Fibroblast of the conjunctiva (primary cell): ENCODE measurements around the gene TYW5.

Experiments
- DNase-seq: peaks from one replicate; pipeline ENCODE4 v3.0.0-alpha.2; 2010; ENCODE audit warnings: low read depth

TYW5 gene

DNA sequence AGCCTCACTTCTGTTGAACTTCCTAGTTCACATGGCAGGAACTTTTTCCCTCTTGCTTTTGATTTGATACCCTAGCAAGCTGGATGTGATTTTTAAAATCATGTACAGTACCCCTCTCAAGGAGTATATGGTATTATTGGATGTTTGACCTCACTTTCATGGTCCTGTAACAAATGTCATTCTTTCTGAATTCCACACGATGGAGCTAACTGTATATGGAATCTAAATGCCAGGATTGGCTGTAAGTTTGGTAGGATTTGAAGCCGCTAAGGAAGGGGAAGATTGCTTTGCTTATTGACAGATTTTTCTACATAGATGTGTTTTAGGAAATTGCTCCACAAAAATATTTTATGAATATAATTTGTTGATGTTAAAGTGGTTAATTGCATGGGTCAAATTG lies 18.4 kb upstream of the TYW5 start:
- DNase-seq = peak; percentile 55

DNA sequence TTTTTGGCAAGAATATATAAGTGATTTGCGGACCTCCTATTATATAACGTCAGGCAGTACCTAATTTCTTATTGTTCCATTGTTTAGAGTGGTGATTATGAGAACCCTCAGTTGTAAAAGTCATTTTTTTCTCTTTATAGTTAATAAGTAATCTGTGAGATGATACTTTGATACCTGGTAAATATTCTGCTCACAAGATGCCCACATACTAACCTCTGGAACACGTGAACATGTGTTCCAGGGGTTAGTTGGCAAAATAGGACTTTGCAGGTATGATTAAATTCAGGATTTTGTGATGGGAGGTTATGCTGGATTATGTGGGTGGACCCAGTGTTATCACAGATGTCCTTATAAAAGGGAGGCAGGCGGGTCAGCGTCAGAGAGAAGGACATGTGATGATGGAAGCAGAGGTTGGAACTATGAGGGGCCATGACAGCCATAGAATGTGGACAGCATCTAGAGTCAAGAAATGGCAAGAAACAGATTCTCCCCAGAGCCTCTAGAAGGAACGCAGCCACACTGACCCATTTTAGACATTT lies 16.9 kb upstream of the TYW5 start:
- DNase-seq = no peak

DNA sequence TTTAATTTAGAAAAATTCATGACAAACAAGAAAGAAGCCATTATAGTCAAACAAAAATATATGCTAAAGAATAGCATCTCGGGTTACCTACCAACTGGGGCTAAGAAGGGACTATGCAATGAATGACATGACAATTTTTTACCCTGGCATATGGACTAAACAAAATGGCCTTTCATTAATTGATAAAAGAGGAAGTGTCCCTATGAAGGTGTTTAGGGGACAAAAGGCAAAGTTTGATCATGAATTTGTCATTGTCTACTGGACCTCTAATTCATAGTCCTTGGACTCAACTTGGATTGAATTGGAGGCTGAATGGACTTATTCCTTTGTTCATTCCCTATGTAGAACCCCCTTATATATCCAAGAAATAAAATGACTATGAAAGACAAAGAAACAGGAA lies 12.8 kb upstream of the TYW5 start:
- DNase-seq = no peak

DNA sequence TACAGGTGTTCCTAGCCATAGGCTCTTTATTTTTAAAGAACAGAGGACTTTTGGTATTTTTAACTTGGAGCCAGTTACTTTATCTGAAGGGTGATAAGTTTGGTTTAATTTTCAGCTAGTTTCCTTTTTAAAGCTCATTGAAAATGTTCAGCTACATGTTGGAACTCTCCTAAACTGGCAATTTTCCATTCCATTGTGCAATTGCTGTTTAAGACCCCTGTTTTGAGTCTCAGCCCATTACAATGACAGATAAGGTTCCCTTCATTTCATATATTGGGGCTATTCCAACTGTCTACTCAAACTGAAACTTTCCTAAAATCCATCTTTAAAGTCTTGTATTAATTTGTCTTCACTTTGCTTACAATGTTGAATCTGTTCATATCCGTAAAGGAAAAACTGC lies 11.7 kb upstream of the TYW5 start:
- DNase-seq = no peak

DNA sequence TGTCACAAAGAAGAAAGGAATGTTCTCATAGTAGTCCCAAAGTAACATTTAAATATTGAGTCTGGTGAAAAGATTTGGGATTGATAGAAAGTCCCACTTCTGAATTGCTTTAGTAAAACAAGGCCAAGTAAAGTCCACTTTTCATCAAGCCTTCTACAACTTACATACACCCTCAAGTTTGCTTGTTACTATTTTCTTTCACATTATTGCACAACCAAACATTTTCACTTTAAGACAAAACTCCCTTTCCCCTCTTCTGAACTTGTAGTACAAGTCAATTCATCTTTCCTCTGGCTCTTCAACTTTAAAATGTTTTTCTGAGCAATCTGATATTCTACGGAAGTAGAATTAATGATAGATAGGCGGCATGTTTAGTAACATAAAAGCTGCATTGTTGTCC lies 11.1 kb upstream of the TYW5 start:
- no peak for DNase-seq

DNA sequence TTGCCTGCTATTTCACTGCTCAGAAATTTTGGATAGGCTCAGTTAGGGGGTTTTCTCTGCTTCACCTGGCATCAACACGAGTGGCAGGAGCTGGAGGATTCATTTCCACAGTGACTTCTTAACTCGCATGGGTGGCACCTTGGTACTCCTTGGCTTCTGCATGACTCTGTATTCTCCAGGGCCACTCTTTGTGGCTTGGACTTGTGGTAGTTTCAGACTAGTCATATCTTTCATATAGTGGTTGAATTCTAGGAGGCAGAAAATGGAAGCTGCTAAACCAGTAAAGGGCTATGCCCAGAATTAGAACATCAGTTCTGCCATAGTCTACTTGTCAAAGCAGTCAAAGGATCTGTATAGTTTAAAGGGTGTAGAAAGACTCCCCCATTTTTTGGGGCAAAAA lies 6.9 kb upstream of the TYW5 start:
- no peak for DNase-seq

DNA sequence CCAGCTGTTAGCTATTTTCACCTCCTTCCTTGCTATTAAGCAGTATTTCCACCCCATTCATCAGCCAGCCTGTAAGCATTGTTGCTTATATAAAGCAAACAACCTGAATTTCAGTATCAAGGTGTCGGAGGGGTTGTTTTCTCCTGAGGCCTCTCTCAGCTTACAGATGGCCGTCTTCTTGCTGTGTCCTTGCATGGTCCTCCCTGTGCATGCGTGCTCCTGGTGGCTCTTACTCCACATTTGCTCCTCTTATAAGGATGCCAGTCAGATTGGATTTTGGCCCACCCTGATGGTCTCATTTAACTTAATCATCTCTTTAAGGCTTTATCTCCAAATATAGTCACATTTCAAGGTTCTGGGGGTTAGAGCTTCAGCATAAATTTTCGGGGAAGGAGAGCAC lies 2.7 kb upstream of the TYW5 start:
- no peak for DNase-seq

DNA sequence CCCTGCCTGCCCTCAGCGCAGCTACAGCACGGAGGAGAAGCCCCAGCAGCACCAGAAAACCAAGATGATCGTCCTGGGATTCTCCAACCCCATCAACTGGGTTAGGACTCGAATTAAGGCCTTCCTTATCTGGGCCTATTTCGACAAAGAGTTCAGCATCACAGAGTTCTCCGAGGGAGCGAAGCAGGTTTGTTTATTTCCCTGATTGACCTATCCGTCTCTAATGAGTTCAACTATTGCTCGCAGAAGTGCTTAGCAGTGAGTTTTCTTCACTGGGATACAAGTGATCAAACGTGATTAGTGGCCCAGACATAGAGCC lies 730 bp upstream of the TYW5 start:
- DNase-seq = no peak

DNA sequence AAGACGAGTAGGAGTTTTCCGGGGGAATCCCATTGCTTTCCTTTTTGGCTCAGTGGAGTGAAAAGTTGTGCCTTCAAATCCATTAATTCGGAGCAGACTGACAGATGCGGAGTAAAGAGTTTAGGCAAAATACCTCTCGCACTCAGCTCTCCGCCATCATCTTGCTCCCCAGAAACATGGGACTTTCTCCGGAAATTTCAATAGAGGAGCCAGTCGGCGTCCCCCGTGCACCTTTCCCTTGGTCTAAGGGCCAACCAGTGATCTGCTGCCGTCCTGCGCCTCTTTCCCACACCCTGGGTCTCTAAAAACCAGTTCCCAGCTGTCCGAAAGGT lies 318 bp downstream of the TYW5 start:
- DNase-seq = no peak

DNA sequence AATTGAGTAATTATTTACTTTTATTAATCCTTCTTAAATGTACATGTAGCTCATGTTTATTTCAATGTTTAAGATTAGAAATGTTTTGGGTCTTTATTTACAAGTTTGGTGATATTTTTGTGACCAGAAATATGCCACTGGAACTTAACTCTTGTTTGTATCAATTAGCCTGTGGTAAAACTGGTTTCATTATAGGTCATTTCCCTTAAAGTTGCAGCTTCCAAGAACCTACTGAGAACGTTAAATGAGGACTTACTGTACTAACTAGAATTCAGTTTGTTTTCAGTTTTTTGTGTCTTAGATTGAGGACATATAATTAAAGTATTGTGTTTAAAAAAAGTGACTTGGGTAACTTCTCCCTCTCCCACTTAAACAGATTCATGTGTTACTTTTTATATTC lies 4.3 kb downstream of the TYW5 start:
- no peak for DNase-seq

DNA sequence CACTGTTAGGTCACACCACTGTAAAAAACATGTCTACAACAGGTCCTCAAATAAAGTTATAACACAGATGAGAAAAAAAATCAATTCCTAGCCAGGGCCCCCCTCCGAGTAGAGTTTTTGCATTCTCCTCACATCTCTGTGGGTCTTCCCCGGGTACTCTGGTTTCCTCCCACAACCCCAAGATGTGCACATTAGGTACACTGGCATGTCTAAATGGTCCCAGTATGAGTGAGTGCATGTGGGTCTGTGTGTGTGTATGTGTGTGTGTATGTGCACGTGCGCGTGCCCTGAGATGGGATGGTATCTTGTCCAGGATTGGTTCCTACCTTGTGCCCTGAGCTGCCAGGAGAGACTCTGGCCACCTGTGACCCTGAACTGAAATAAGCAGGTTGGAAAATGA lies 4.9 kb downstream of the TYW5 start:
- no peak for DNase-seq

DNA sequence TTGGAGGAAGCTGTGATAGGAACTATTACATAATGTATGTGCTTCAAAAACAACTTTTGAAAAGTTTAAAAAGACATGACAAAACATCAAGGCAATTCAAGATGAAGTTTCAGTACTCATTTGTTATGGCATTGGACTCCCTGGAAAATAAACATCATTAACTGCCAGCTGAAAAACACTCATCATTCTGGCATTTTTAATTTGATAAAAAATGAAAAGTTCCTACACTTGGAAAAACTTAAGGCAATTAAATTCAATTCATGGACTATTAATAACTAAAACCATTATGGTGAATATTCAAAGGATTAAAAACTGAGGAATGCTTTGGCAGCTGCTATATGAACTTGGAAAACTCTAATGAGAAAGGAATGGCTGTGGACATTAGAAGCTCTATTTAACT lies 8.5 kb downstream of the TYW5 start:
- no peak for DNase-seq

DNA sequence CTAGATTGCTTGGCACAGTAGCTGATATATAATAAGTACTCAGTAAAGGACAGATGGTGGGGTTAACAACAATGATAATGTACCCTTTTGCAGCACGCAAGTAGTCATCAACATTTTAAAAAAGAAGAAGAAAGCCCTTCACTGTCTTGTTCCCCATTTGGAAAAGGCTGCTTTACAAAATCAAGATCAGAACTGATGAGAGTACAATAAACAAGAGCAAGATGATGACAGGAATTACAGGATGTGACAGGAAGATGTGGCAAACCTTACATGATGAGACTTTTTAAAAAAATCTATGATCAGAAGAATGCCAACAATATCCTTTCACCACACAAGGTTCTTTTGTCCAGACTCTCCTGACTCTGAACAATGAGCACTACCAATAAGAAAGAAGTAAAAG lies 9.1 kb downstream of the TYW5 start:
- DNase-seq = no peak

DNA sequence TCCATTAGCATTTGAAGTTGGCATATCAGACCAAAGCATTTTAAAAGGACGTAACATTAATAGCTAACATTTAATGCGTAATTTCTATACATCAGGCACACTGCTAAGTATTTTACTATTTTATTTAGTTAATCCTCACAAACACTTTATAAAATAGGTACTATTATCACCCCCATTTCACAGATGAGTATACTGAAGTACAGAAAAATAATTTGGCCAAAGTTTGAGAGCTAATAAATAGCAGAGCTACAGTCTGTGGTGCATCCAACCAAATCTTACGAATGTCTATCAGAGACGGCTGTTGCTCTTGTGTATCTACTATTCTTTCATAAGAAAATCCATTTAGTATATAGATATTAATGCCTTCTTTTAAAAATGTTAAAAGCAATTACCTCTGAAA lies 11.9 kb downstream of the TYW5 start:
- no peak for DNase-seq

DNA sequence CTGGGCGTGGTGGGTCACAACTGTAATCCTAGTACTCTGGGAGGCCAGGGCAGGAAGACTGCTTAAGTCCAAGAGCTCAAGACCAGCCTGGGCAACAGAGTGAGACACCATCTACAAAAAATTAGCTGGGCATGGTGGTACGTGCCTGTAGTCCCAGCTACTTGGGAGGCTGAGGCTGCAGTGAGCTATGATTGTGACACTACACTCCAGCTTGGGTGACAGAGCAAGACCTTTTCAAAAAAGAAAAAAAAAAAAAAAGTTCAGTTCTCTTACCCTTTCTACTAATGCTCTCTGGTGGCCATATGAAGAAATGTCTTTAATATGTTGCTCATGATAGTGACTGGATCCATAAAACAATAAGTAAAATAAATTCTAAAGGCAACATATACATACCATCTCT lies 14.9 kb downstream of the TYW5 start:
- DNase-seq = peak; percentile 8

DNA sequence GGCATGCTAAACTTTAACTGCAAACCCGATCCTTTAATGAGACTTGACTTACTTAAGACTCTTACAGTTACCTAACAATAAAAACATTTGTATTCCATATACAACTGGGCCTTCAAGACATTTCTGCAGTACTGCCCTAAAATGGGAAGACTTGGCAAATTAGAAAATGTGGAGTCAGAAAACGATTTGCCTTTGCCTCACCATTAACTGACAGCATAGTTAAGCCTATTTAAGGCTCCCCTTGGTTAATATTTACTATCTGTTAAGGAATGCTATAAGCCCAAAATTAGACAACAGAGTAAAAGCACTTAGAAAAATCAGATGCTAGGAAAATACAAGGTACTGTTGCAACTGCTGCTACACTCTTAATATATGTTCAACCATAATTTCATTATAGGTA lies 18.7 kb downstream of the TYW5 start:
- no peak for DNase-seq

DNA sequence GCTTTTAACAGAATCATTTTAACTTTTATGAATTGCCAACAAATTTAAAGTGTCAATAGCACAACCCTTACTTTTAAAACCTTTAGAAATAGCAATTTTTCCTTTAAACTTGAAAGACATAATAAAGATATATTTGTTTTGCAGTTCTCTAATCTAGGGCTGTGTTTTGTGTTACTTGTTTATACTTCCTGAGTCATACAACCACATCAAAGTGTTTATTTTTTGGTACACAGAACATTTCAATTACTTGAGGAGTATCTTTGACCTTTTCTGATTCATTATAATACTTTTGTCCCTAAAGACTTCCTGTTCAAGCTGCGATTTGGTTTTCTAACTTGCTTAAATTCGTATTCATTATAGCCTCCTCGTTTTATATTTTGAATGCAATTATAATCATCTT lies 21.8 kb downstream of the TYW5 start:
- DNase-seq = no peak

DNA sequence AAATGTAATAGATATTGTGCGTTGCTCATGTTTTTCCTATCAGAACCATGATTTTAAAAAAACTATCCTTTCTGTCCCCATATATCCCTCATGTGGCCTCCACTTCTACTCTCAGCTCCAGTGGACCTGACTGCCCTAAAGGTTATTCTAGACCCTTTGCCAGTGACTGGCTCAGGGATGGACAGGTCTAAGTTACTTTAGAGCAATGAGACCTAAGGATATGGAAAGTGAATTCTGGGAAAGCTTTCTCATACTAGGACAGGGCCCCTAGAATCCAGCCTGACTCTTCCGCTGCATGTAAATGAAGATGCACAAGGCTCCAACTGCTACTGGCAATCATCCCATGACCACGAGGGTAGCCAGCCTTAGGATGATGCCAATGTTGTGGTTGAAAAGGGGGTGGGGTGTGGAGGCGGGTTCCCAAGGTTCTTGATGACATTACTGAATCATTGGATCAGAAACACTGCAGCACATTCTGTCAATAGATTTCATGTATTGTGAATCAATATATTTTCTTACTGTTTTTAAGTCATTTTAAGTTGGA lies 22.9 kb downstream of the TYW5 start:
- peak; percentile 8 for DNase-seq

DNA sequence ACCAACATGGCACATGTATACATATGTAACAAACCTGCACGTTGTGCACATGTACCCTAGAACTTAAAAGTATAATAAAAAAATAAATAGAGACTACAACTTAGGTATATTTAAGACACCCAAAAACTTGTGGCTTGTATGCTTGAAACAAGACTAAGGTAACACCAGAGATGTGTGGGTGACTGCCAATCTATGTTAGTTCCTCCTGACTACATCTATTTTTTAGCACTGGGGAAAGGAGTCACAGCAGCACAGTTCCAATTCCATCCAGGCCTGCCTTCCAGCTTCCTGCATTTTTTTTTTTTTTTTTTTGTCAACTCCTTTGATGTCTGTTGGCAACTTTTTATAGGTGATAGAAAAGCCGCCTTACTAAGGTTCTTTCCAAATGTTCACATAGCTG lies 26.0 kb downstream of the TYW5 start:
- DNase-seq = no peak

DNA sequence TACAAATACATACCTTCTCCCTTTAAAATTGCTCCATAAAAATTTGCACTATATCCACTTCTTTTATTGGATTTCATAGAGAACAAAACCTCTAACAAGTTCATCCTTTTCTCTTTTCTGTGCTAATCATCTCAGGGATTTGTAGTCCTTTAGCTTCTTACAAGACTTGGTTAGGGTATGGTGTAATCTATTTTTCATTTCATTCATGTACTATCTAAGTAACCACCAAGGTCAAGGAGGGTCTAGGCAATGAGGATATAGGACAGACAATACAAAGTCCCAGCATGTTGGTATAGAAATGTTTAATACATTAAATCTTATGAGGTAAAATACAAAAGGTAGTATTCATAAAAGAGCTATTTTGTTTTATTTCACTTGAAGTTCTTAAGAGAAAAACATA lies 26.7 kb downstream of the TYW5 start:
- no peak for DNase-seq

DNA sequence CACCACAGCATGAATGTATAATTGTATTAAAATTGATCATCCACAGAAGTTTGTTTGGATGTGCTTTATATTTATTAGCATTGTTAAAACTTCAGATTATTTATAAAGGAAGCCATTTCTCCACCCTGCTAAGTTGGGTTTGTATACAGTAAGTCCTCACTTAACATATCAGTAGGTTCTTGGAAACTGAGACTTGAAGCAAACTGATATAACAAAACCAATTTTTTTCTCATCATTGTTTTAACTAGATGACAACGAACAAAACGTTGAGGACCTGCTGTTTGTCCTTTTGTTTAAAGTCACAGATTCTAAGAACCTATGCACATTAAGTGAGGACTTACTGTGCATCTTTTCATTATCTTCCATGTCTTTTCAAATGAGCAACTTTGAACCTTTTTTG lies 27.1 kb downstream of the TYW5 start:
- DNase-seq = no peak

DNA sequence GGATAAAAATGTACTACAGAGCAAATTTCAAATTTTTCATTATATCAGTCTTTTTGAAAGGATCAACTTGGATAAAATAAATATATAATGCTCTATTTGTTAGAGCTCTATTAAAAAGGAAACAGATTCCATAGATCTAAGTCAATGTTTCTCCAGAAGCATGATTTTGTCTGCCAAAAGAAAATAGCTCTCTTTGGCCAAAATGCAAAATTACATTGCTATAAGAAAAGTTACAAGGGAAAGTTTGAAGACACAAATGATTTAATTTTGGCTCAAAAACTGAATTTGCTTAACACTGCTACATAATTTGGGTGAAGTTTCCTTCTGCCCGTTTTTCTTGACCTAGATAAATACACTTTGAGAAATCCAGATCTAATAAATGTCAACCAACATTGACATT lies 28.5 kb downstream of the TYW5 start:
- DNase-seq = no peak

DNA sequence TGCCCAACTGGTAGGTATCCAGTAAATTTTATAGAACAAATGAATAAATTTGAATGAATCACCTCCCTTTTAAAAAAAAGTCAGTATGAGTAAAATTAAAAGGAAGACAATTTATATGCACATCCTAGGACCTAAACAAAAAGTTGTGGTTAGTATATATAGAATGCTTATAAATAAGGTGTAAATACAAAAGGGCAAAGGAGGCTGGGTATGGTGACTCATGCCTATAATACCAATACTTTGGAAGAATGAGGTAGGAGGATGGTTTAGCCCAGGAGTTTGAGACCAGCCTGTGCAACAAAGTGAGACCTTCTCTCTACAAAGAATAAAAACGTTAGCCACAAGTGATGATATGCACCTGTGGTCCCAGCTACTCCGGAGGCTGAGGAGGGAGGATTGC lies 31.4 kb downstream of the TYW5 start:
- no peak for DNase-seq

DNA sequence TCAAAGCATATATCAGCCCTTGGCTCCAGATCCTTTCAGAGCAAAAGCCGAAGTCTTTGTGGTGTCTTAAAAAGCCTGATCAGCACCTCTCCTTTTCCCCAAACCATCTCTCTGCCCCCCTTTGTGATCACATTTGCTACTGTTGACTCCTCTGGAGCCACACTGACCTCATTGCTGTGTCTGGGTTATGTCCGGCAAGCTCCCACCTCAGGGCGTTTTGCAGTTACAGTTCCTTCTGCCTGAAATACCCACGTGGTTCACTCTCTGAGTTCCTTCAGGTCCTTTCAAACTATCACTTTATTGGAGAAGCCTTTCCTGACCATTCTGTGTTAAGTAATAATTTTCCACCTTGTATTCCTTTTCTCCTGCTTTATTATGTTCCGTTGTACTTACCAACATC lies 32.4 kb downstream of the TYW5 start:
- no peak for DNase-seq

DNA sequence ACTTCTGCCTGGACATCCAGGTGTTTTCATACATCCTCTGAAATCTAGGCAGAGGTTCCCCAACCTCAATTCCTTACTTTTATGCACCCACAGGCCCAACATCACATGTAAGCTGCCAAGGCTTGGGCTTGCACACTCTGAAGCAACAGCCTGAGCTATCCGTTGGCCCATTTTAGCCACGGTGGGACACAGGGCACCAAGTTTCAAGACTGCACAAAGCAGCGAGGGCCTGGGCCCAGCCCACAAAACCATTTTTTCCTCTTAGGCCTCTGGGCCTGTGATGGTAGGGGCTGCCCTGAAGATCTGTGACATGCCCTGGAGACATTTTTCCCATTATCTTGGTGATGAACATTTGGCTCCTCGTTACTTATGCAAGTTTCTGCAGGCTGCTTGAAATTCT lies 38.3 kb downstream of the TYW5 start:
- DNase-seq = no peak
